A673 (cell line): ENCODE results near the gene PCGF6.

Experiments
- EZH2 ChIP-seq: fragments of 200-600 bp; sonication (generic); IDR thresholded peaks from 2 replicates; pipeline ENCODE4 v1.6.1; 2017; ENCODE audit warnings: borderline replicate concordance, low read depth, mild to moderate bottlenecking, mixed read lengths, antibody characterized with exemption, low read length; ENCODE audit not compliant: poor library complexity, severe bottlenecking
- TF ChIP-seq, protein P1 (sequence below): fragments of 300-800, 200-600 bp; sonication (generic); conservative IDR thresholded peaks from 2 replicates; pipeline ENCODE4 v1.5.1; 2017; ENCODE audit warnings: low read depth, mild to moderate bottlenecking, antibody characterized with exemption, low read length, moderate library complexity, mixed read lengths

DNA sequence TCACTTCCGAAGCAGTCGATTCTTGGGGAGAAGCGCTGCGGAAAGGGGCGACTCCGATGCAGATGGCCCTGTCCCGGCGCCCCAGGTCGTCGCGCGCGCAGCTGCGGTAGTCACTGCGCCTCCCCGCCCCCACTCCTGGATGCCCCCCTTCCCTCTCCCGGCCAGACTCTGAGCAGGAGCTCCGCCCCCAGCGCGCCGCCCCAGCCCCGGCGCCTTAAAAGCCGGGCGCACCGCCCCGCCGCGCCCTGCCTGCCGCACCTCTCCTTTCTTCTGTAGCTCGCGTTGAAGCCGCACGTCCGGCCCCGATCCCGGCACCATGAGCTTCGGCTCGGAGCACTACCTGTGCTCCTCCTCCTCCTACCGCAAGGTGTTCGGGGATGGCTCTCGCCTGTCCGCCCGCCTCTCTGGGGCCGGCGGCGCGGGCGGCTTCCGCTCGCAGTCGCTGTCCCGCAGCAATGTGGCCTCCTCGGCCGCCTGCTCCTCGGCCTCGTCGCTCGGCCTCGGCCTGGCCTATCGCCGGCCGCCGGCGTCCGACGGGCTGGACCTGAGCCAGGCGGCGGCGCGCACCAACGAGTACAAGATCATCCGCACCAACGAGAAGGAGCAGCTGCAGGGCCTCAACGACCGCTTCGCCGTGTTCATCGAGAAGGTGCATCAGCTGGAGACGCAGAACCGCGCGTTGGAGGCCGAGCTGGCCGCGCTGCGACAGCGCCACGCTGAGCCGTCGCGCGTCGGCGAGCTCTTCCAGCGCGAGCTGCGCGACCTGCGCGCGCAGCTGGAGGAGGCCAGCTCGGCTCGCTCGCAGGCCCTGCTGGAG lies 73.8 kb downstream of the PCGF6 start, which contains the start of gene INA:
- TF ChIP-seq, protein P1, sequence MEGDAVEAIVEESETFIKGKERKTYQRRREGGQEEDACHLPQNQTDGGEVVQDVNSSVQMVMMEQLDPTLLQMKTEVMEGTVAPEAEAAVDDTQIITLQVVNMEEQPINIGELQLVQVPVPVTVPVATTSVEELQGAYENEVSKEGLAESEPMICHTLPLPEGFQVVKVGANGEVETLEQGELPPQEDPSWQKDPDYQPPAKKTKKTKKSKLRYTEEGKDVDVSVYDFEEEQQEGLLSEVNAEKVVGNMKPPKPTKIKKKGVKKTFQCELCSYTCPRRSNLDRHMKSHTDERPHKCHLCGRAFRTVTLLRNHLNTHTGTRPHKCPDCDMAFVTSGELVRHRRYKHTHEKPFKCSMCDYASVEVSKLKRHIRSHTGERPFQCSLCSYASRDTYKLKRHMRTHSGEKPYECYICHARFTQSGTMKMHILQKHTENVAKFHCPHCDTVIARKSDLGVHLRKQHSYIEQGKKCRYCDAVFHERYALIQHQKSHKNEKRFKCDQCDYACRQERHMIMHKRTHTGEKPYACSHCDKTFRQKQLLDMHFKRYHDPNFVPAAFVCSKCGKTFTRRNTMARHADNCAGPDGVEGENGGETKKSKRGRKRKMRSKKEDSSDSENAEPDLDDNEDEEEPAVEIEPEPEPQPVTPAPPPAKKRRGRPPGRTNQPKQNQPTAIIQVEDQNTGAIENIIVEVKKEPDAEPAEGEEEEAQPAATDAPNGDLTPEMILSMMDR: 0 out of 2 replicates have a peak, but pooled peaks have one; percentile 17
- TF ChIP-seq EZH2: no peak
